HG03378 (cell line): ENCODE measurements around the gene MIER2.

Experiments used
- ATAC-seq: cut with Tn5 transposase; IDR thresholded peaks from one replicate; pipeline ENCODE4 v1.9.1; 2021; ENCODE audit warnings: mild to moderate bottlenecking, moderate library complexity; ENCODE audit not compliant: unreplicated experiment

Gene MIER2

GRCh38 chr19:335486-336066, 9.0 kb downstream of the MIER2 start:
- ATAC-seq = no peak

DNA sequence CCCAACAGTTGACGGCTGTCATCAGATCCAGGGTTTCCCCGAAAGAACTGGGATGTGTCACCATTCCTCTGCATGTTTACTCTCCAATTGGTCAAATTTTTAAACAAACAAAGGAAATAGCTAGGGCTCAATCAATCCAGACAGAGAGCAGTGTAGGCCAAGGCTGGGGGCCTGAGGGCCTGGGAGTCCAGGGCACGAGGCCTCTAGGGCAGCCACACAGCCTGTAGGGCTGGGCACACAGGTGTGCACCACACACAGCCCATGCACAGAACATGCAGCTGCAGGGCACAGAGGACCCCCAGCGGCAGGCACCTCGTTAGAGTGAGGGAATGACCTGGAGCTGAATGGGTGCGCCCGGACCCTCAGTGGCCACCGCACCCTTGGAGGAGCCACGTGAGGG, 9.5 kb downstream of the MIER2 start:
- ATAC-seq = no peak

GRCh38 chr19:334296-335071, 10.1 kb downstream of the MIER2 start:
- ATAC-seq = no peak

- ATAC-seq = no peak
Observed at GRCh38 chr19:330503-330902, 14.1 kb downstream of the MIER2 start.

GRCh38 chr19:329876-330275, 14.7 kb downstream of the MIER2 start:
- ATAC-seq = no peak

GRCh38 chr19:328025-328505, 16.5 kb downstream of the MIER2 start:
- no peak for ATAC-seq

GRCh38 chr19:327291-328024, 17.1 kb downstream of the MIER2 start:
- no peak for ATAC-seq

- ATAC-seq = no peak
Observed at GRCh38 chr19:326871-327270, 17.7 kb downstream of the MIER2 start.

DNA sequence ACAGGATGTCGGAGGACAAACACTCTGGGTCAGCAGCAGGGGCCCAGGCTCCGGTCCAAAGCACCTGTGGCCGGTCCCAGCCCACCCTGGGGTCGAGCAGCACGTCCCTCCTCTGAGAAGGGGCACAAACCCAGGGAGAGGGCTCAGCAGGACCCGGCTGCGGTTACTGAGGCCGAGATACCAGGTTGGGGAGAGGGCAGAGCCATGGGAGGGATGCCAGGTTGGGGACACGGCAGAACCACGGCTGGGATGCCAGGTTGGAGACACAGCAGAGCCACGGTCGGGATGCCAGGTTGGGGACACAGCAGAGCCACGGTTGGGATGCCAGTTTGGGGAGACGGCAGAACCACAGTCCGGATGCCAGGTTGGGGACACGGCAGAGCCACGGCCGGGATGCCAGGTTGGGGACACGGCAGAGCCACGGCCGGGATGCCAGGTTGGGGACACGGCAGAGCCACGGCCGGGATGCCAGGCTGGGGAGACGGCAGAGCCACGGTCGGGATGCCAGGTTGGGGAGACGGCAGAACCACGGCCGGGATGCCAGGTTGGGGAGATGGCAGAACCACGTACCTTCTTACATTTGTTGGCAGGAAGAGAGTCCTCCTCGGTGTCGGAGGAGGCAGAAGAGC, 18.5 kb downstream of the MIER2 start:
- no peak for ATAC-seq

DNA sequence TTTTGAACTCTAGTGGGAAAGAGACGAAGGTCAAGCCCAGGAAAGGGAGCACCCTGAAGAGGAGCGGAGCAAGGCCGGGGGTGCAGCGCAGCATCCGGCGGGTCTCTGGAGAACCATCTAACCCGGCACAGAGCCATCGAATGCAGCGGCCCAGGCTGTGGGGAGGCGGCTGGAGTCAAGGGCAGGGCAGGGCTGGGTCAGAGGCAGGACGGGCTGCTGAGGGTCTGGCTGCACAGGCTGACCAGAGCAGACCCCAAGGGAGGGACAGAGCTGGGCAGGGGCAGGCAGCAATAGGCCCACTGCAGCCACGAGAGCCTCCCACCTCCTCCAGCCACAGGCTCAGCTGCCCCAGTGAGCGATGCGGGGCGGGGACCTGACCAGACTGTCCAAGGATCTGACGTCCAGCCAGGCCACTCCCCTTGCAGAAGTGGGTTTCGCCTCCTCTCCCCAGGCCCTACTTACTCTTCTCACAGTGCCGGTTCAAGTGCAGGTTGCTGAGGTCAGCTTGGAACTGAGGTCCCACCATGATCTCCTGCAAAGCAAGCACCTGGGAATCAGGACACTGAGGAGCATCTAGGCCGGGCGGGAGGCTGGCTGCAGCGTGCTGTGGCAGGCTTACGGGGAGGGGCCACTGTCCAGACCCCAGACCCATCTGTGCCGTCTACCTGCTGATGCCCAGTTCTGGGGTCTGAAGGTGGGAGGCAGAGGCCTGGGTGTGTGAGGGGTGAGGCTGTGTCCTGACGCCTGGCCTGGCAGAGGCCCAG, 19.2 kb downstream of the MIER2 start:
- no peak for ATAC-seq

- no peak for ATAC-seq
Observed at GRCh38 chr19:324716-325115, 19.9 kb downstream of the MIER2 start.

DNA sequence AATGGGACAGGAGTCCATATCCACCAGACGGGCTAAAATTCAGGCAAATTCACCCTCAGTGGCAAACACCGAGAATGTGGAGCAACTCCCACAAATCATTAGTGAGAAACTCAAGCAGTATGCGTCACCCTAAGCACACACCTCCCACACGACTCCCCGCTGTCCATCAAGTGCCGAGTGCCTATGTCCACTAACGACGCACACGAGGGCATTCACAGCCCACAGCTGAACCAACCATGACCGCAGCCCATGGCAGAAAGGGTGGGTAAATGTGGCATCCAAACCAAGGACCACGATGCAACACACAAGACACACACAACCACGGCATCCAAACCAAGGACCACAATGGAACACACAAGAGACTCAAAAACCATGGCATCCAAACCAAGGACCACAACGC, 22.0 kb downstream of the MIER2 start:
- no peak for ATAC-seq

- no peak for ATAC-seq
Observed at GRCh38 chr19:318509-318774, 26.2 kb downstream of the MIER2 start.

- ATAC-seq = no peak
Observed at GRCh38 chr19:317710-318508, 26.7 kb downstream of the MIER2 start.

GRCh38 chr19:315811-316210, 28.8 kb downstream of the MIER2 start:
- no peak for ATAC-seq

DNA sequence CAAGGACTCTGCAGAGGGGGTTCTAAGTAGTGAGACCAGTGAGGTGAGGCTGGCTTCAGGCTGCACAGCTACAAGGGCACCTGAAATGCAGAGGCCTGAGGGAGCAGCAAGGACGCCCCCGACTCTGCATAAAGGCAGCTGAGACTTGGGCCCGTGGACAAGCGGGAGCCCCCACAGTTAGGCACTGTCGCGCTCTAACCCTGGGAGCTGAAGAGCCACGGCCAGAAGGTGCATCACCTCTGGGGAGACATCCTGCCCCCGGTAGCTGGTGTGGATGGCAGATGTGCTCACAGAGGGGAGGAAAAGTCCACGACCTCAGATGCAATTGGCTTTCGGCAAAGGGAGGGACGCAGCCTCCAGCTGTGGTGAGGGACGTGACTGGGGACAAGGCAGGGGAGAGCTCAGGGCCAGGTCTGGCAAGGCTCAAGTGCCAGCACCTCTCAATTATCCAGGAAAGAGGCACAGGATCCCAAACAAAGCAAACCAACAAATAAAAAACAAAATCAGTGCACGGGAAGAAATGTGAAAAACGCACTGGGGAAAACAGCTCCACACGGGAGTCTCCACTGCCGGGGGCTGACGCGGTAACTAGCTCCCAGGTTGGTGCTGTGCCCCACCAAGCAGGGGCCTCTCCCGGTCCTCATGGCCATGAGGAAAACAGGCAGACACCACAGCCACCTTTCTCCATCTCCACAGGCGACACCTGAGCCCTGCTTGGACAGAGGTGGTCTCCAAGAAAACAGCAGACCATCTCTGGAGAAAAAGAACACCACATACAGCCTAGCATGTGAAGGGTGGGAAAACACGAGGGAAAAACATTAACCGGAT, 30.4 kb downstream of the MIER2 start:
- no peak for ATAC-seq

DNA sequence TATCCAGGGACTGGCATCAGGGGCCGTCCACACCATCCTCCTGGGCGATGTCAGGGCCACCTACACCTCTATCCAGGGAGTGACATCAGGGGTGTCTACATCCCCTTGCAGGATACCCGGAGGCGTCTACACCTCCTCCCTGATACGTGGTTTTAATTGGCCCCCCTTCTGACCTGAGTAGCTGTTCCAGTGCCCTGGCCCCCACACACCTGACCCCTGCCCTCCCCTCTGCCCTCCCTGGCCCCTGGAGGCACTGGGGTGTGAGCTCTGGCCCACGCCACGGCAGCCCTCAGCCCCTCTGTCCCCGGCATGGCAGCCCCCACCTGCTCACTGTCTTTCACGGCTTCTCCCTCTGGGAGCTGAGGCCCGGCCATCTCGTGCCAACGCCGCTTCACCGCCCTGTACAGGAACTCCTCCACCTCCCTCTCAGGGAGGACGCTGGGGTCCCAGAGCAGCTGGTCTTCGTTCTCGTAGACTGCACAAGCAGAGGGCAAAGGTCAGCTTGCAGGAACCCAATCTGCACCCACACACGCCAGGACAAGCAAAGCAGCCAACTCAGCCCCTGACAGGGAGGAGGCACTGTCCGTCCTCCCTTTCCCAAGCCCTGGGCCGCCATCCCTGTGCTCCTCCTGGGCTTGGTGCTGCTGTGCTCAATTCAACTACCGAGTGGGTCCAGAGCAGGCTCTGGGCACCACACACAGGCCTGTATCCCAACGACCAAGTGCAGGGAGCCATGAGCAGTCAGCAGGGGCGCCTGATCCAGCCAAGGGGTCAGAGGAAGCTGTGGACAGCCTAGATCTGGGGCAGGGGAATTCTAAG, 31.2 kb downstream of the MIER2 start:
- ATAC-seq = no peak

DNA sequence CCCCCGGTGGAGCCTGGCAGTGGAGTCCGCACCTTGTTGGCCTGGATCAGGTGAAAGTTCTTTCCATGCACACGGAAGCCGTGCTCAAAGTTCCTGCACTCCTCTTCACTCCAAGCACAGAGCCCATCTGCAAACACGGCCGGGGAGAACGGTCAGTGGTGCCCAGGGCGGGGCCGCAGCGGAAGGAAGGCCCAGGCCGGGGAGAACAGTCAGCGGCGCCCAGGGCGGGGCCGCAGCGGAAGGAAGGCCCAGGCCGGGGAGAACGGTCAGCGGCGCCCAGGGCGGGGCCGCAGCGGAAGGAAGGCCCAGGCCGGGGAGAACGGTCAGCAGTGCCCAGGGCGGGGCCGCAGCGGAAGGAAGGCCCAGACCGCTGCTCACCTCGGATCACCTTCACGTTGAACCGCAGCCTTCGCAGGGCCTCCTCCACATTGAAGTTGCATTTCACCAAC, 32.8 kb downstream of the MIER2 start:
- no peak for ATAC-seq
